HepG2 (cell line): ENCODE results near the gene PAFAH1B2. TPM values are rescaled to one million over a fixed set of nuclear protein-coding genes. Genes with fewer than 3 reads are reported as not detected.

Experiments
- FOXK1 ChIP-seq: sonication (generic); formaldehyde crosslinking; IDR thresholded peaks from 2 replicates; pipeline ENCODE4 v1.4.0; 2020; ENCODE audit warnings: low read depth, missing genetic modification reagents, borderline replicate concordance
- GPN1 ChIP-seq: sonication (generic); formaldehyde crosslinking; IDR thresholded peaks from 2 replicates; pipeline ENCODE4 v1.5.1; 2020; ENCODE audit warnings: missing genetic modification reagents, borderline replicate concordance
- HINFP ChIP-seq: sonication (generic); formaldehyde crosslinking; IDR thresholded peaks from 2 replicates; pipeline ENCODE4 v1.4.0; 2020; ENCODE audit warnings: low read depth, mild to moderate bottlenecking, missing genetic modification reagents
- POLR2A ChIP-seq, 2 experiments: IDR thresholded peaks; 2 replicates each; pipeline ENCODE4 v1.6.1; 2011; ENCODE audit warnings: low read depth in 2 of 2, low read length in 2 of 2, mild to moderate bottlenecking in 1 of 2, moderate library complexity in 1 of 2; ENCODE audit not compliant: insufficient read depth in 1 of 2
- SAFB2 ChIP-seq: sonication (generic); formaldehyde crosslinking; IDR thresholded peaks from 2 replicates; pipeline ENCODE4 v1.5.1; 2020; ENCODE audit warnings: missing genetic modification reagents, low read depth, mild to moderate bottlenecking, borderline replicate concordance
- SP4 ChIP-seq: sonication (generic); formaldehyde crosslinking; IDR thresholded peaks from 2 replicates; pipeline ENCODE4 v1.8.1; 2023; ENCODE audit warnings: mild to moderate bottlenecking, missing genetic modification reagents
- ZBTB2 ChIP-seq: sonication (generic); formaldehyde crosslinking; IDR thresholded peaks from 2 replicates; pipeline ENCODE4 v1.8.0; 2022; ENCODE audit warnings: low read depth, missing genetic modification reagents
- ZNF496 ChIP-seq: sonication (generic); formaldehyde crosslinking; IDR thresholded peaks from 2 replicates; pipeline ENCODE4 v1.8.1; 2023; ENCODE audit warnings: mild to moderate bottlenecking, moderate library complexity, missing genetic modification reagents; ENCODE audit not compliant: insufficient replicate concordance
- ZNF503 ChIP-seq: sonication (generic); formaldehyde crosslinking; IDR thresholded peaks from 2 replicates; pipeline ENCODE4 v1.4.0; 2020; ENCODE audit warnings: missing genetic modification reagents
- ZNF660 ChIP-seq: sonication (generic); formaldehyde crosslinking; IDR thresholded peaks from 2 replicates; pipeline ENCODE4 v1.5.1; 2020; ENCODE audit warnings: mild to moderate bottlenecking, low read depth, missing genetic modification reagents, borderline replicate concordance
- polyA plus RNA-seq, 8 experiments: library from polyadenylated mRNA; depleted of rRNA in 3 of 8; stranded (reverse) in 7 of 8; unstranded in 1 of 8; fragments of >200 nt; fragmentation: Illumina TruSeq in 4 of 8; extraction: Trizol in 4 of 8; gene quantifications; 2 replicates each; pipeline versions ENCODE4 v1.2.1 to v1.2.3, GENCODE V29; 2011 to 2016; ENCODE audit warnings: low read depth in 4 of 8, missing spikeins in 1 of 8, mixed read lengths in 1 of 8; ENCODE audit not compliant: insufficient read depth in 1 of 8
- total RNA-seq, 5 experiments: library from RNA; depleted of rRNA; stranded (reverse); fragments of >200 nt; fragmentation: Illumina TruSeq; extraction: Trizol; gene quantifications; 2 replicates each; pipeline ENCODE4 v1.2.3, GENCODE V29; 2016; ENCODE audit warnings: low read depth in 1 of 5
- TF ChIP-seq, protein P1 (sequence below): sonication (generic); formaldehyde crosslinking; IDR thresholded peaks from 2 replicates; pipeline ENCODE4 v1.4.0; 2020; ENCODE audit warnings: mild to moderate bottlenecking, missing genetic modification reagents
- TF ChIP-seq, protein P2 (sequence below): sonication (generic); formaldehyde crosslinking; IDR thresholded peaks from 2 replicates; pipeline ENCODE4 v1.4.0; 2020; ENCODE audit warnings: missing genetic modification reagents, mild to moderate bottlenecking, borderline replicate concordance
- TF ChIP-seq, protein P3 (sequence below): sonication (generic); formaldehyde crosslinking; IDR thresholded peaks from 2 replicates; pipeline ENCODE4 v1.4.0; 2020; ENCODE audit warnings: mild to moderate bottlenecking, missing genetic modification reagents, borderline replicate concordance

The PAFAH1B2 gene
- total and polyA plus RNA-seq, 2 of the 13 experiments (the other 11 are each of a cell fraction or from before 2014, with no cell fraction given): 28.8 to 104 TPM

DNA sequence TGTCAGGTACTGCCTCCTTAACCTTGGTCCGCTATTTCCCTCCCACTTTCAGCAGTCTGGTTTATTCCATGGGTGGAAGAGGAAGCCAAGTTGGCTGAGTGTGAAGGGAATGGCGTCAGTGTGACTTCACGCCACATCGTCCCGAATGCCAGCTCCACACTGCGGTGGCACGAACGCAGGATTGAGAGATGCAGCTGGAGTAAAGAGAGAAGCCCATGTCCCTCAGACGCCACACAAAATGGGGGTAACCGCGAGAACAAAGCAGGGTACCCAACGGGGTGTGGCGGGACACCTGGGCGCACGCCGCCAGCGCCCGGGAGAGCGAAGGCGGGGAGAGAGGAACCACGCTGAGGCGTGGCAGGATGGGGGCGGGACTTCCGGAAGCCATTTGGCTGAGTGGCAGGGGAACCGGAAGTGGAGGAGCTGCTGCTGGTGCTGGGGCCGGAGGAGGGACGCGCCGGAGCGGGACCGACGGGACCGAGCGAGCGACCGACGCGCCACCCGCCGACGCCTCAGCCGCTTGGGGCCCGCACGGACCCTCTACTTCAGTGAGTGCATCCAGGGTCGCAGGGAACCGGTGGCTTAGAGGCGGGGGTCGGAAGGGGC, at the start of gene PAFAH1B2 (continued):
- TF ChIP-seq POLR2A (IDR thresholded peaks at IDR 0.05; ENCODE audit: insufficient read depth in 1 of 2, low read depth in 2 of 2, low read length in 2 of 2) (peak; percentile 56 to 94), HINFP (CRISPR knock-in tag) (peak; percentile 59; the same call in 1 of the 2 replicates), GPN1 (CRISPR knock-in tag) (0 out of 2 replicates have a peak, but pooled peaks have one; percentile 63), ZNF496 (CRISPR knock-in tag) (no peak), ZNF503 (CRISPR knock-in tag) (no peak; the same call in 1 of the 2 replicates), ZBTB2 (CRISPR knock-in tag) (peak; percentile 82), SAFB2 (no peak), ZNF660 (no peak; the same call in 1 of the 2 replicates), SP4 (CRISPR knock-in tag) (peak; percentile 66; the same call in 1 of the 2 replicates), FOXK1 (CRISPR knock-in tag) (peak; percentile 61; the same call in 1 of the 2 replicates)
- TF ChIP-seq, protein P1, sequence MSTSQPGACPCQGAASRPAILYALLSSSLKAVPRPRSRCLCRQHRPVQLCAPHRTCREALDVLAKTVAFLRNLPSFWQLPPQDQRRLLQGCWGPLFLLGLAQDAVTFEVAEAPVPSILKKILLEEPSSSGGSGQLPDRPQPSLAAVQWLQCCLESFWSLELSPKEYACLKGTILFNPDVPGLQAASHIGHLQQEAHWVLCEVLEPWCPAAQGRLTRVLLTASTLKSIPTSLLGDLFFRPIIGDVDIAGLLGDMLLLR (CRISPR knock-in tag): peak; percentile 91
- TF ChIP-seq, protein P2, sequence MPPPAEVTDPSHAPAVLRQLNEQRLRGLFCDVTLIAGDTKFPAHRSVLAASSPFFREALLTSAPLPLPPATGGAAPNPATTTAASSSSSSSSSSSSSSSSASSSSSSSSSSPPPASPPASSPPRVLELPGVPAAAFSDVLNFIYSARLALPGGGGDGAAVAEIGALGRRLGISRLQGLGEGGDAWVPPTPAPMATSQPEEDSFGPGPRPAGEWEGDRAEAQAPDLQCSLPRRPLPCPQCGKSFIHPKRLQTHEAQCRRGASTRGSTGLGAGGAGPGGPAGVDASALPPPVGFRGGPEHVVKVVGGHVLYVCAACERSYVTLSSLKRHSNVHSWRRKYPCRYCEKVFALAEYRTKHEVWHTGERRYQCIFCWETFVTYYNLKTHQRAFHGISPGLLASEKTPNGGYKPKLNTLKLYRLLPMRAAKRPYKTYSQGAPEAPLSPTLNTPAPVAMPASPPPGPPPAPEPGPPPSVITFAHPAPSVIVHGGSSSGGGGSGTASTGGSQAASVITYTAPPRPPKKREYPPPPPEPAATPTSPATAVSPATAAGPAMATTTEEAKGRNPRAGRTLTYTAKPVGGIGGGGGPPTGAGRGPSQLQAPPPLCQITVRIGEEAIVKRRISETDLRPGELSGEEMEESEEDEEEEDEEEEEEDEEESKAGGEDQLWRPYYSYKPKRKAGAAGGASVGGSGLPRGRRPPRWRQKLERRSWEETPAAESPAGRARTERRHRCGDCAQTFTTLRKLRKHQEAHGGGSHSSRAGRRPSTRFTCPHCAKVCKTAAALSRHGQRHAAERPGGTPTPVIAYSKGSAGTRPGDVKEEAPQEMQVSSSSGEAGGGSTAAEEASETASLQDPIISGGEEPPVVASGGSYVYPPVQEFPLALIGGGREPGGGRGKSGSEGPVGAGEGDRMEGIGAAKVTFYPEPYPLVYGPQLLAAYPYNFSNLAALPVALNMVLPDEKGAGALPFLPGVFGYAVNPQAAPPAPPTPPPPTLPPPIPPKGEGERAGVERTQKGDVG (CRISPR knock-in tag): 0 out of 2 replicates have a peak, but pooled peaks have one; percentile 71
- TF ChIP-seq, protein P3, sequence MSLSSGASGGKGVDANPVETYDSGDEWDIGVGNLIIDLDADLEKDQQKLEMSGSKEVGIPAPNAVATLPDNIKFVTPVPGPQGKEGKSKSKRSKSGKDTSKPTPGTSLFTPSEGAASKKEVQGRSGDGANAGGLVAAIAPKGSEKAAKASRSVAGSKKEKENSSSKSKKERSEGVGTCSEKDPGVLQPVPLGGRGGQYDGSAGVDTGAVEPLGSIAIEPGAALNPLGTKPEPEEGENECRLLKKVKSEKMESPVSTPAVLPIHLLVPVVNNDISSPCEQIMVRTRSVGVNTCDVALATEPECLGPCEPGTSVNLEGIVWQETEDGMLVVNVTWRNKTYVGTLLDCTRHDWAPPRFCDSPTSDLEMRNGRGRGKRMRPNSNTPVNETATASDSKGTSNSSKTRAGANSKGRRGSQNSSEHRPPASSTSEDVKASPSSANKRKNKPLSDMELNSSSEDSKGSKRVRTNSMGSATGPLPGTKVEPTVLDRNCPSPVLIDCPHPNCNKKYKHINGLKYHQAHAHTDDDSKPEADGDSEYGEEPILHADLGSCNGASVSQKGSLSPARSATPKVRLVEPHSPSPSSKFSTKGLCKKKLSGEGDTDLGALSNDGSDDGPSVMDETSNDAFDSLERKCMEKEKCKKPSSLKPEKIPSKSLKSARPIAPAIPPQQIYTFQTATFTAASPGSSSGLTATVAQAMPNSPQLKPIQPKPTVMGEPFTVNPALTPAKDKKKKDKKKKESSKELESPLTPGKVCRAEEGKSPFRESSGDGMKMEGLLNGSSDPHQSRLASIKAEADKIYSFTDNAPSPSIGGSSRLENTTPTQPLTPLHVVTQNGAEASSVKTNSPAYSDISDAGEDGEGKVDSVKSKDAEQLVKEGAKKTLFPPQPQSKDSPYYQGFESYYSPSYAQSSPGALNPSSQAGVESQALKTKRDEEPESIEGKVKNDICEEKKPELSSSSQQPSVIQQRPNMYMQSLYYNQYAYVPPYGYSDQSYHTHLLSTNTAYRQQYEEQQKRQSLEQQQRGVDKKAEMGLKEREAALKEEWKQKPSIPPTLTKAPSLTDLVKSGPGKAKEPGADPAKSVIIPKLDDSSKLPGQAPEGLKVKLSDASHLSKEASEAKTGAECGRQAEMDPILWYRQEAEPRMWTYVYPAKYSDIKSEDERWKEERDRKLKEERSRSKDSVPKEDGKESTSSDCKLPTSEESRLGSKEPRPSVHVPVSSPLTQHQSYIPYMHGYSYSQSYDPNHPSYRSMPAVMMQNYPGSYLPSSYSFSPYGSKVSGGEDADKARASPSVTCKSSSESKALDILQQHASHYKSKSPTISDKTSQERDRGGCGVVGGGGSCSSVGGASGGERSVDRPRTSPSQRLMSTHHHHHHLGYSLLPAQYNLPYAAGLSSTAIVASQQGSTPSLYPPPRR: peak; percentile 52; the same call in 1 of the 2 replicates
